HuH-7.5 (cell line): ENCODE results near the gene SLC66A1.

Source experiments
- DNase-seq: peaks from one replicate; pipeline ENCODE4 v3.0.0; 2011; ENCODE audit warnings: low spot score

SLC66A1 gene

DNA sequence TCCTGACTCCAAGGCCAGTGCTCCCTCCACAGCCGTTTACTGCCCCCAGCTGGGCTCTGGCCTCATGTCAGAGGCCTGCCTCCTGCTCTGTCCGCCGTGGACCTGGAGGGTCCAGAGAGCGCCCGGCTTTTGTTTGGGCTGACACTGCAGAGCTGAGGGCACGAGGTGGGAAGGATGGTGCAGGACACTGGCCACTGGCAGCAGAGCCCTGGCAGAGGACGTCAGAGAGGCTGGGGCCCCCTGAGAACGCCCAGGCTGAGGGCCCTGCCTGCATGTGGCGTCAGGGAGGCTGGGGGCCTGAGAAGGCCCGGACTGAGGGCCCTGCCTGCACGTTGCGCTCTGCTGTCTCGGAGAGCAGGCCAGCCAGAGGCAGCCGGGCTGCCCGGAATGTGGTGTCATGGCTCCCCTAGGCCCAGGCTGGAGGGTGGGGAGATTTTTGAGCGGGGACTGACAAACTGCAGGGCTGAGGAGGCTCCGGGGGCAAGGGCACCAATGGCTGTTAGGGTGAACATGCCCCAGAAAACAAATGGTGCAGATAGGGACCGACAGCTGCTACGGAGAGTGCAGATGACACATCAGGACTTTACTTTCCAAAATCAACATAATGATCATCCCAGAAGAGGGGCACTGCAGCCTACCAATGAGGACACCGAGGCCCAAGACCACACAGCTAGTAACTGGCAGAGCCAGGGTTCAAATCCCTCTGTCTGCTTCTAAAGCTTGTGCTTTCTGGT lies 31.7 kb downstream of the SLC66A1 start:
- no peak for DNase-seq

GRCh38 chr1:19344372-19344810 lies 32.3 kb downstream of the SLC66A1 start:
- DNase-seq, result peak; percentile 76

GRCh38 chr1:19344831-19345230 lies 32.7 kb downstream of the SLC66A1 start:
- no peak for DNase-seq

DNA sequence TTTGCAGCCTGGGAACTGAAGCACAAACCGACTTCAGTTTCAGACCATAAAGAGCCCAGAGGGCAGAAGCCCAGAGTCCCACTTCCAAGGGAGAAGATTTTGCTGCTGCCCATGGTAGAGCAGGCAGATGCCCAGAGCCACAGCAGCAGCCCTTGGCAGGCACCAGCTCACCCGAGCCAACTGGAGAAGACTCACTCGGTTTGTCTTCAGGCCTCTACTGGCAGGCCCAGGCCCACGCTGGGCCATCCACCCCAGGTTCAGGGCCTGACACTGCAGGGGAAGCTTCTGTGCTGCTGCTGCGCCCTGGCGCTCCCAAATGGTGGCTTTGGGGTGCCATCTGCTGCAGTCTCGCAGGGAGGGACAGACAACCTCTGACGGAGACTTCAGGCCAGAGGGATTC lies 33.3 kb downstream of the SLC66A1 start:
- DNase-seq, result no peak

DNA sequence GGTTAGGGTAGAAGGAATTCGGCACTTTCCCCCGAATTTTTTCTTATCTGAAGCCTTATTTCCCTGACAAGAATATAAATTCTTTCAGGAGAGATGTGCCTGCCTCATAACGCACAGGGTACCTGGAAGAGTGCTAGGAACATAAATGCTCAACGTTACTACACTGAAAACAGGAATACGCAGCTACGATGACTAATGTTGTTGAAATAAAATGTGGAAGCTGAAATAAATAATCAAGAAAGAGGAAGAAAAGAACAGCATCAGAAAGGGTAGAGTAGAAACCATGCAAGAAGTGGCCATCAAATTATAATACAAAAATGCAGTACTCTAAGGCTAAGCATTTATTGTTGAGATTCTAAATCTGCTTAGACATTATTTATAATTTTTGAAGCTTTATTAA lies 33.9 kb downstream of the SLC66A1 start:
- no peak for DNase-seq

- no peak for DNase-seq
These were observed 35.5 kb downstream of the SLC66A1 start for GRCh38 chr1:19347533-19348172.

GRCh38 chr1:19348441-19349198 lies 36.5 kb downstream of the SLC66A1 start:
- no peak for DNase-seq

DNA sequence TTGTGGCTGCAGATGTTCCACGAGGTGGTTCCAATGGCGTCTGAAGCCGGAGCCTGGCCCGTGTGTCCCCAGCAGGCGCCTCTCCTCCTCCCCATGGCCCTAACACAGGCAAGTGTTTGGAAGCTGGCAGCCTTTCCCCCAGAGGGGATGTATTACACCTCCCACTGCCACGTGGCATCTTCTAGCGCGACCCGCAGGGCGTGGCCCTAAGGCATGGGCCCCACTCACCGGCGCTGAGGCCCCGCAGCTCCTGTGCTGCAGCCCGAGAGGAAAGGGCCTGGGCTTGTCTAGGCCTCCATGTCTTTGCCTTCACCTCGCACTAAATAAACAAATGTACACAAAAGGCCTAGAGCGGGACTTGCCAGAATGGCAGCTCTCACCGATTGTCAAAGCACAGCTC lies 37.9 kb downstream of the SLC66A1 start:
- no peak for DNase-seq

DNA sequence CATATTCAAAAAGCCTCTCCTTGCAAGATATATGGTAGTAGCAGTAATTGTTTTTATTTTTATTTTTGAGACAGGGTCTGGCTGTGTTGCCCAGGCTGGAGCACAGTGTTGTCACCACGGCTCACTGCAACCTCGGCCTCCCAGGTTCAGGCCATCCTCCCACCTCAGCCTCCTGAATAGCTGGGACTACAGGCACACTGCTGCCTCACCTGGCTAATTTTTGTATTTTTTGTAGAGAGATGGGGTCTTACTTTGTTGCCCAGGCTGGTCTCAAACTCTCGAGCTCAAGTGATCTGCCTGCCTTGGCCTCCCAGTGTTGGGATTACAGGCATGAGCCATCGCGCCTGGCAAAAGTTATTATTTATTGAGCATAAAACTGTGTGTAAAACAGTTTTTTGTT lies 38.4 kb downstream of the SLC66A1 start:
- DNase-seq, result no peak

GRCh38 chr1:19351873-19352272 lies 39.7 kb downstream of the SLC66A1 start:
- DNase-seq, result no peak

- DNase-seq, result no peak
These were observed 40.7 kb downstream of the SLC66A1 start for GRCh38 chr1:19352839-19353238.

DNA sequence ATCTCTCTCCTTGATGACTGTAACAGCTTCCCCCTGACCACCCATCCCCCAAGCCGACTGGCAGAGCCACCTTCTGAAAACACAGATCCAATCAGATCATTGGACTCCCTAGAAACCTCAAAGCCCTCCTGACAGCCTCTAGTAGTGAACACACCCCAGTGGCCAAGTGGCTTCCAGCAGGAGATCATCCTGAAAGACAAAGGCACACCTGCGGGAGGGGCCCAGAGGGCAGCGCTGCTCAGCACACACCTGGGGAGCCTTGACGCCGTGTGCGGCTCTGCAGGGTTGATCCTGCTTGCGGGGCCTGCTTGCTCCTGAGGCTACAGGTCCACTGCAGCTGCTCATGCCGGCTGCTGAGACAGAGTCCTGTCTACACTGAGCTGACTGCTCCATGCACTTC lies 41.5 kb downstream of the SLC66A1 start:
- DNase-seq, result no peak

GRCh38 chr1:19354531-19354981 lies 42.4 kb downstream of the SLC66A1 start:
- no peak for DNase-seq

DNA sequence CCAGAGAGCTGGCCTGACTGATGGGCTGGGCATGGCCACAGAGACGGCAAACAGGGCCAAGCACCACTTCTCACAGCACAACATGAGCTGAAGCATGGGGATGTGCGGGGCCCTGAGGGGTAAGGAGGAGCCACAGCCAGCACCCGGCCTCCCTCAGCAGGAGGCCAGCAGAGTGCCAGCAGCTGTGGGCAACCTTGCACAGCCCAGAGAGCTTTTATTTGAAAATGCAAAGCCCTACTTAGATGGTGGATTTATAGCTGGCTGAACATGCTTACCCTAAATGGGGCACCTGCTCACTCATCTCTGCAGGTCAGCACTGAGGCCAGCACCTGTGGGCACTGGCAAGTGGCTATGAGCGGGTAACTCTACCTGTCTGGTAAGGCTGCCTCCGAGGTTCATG lies 44.1 kb downstream of the SLC66A1 start:
- no peak for DNase-seq

- no peak for DNase-seq
These were observed 45.3 kb downstream of the SLC66A1 start for GRCh38 chr1:19357299-19357986.

GRCh38 chr1:19358710-19359109 lies 46.6 kb downstream of the SLC66A1 start:
- DNase-seq, result no peak

DNA sequence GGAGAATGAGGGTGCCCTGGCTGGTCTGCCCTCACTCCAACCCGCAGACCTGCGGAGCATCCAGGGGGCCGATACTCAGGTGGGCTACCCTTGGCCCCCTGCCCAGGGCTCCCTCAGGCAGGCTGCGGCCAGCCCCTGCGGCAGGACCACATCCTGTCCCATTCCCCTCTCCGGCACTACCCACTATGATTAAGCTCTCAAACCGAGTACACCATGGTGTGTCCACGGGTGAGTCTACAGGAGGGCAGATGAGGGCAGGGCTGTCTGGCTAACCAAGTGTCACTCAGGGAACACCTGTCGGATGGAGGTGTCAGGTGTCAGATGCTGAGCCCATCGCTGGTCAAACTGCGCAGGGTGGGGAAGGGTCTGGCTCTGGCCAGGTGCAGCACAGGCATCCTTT lies 47.2 kb downstream of the SLC66A1 start:
- no peak for DNase-seq

- DNase-seq, result no peak
These were observed 47.9 kb downstream of the SLC66A1 start for GRCh38 chr1:19360016-19360415.

- DNase-seq, result no peak
These were observed 48.3 kb downstream of the SLC66A1 start for GRCh38 chr1:19360432-19360831.

GRCh38 chr1:19360843-19361610 lies 48.9 kb downstream of the SLC66A1 start:
- no peak for DNase-seq

GRCh38 chr1:19361611-19362147 lies 49.6 kb downstream of the SLC66A1 start:
- no peak for DNase-seq
